Panc1 (cell line): ENCODE measurements around the gene SERTAD4. TPM values are rescaled to one million over a fixed set of nuclear protein-coding genes. Genes with fewer than 3 reads are reported as not detected.
A peak's percentile ranks its signal among the peaks of the same experiment; 100 is the strongest.

Experiments used
- ATAC-seq: fragments of 200-7000 bp; cut with Tn5 transposase; 2 replicates; pipeline ENCODE4 v1.9.1; 2020; ENCODE audit warnings: mild to moderate bottlenecking, moderate library complexity
- BruUV-seq: library from RNA; stranded (reverse); fragments of 400-500 nt; replicated peaks from 2 replicates; lab custom pipeline; 2021; lab: Mats Ljungman, UMichigan
- CTCF ChIA-PET: fragments of 300-600 bp; sonication (Branson Sonifier 250); formaldehyde crosslinking; loops from one replicate; lab custom pipeline; 2022; ENCODE audit warnings: antibody characterized with exemption; lab: Charles Lee
- POLR2A ChIA-PET: fragments of 300-600 bp; sonication (Branson Sonifier 250); formaldehyde crosslinking; loops from one replicate; lab custom pipeline; 2022; ENCODE audit warnings: antibody characterized with exemption; lab: Charles Lee
- DNase-seq: peaks from one replicate; pipeline ENCODE4 v3.0.0-alpha.2; 2010; ENCODE audit warnings: low read depth, low spot score
- H3K27ac ChIP-seq: 2 replicates; pipeline ENCODE4 v1.5.1; 2011; ENCODE audit warnings: mild to moderate bottlenecking, low read length, inconsistent platforms
- H3K27me3 ChIP-seq: fragments of 200-500 bp; sonication (Bioruptor generic); 2 replicates; pipeline ENCODE4 v1.6.0; 2014; ENCODE audit warnings: low read length, inconsistent platforms; ENCODE audit not compliant: control insufficient read depth, insufficient read depth
- H3K36me3 ChIP-seq: fragments of 200-500 bp; sonication (Bioruptor generic); 2 replicates; pipeline ENCODE4 v1.5.1; 2014; ENCODE audit warnings: inconsistent platforms, mild to moderate bottlenecking, low read length, moderate library complexity; ENCODE audit not compliant: control insufficient read depth, insufficient read depth
- H3K4me1 ChIP-seq: 2 replicates; pipeline ENCODE4 v1.5.1; 2011; ENCODE audit warnings: inconsistent platforms, mild to moderate bottlenecking, low read length, moderate library complexity; ENCODE audit not compliant: control insufficient read depth, insufficient read depth
- H3K4me3 ChIP-seq, 2 experiments: 2 replicates each; pipeline ENCODE4 v1.5.1; 2011 to 2012; ENCODE audit warnings: low read depth in 2 of 2, low read length in 2 of 2, mild to moderate bottlenecking in 2 of 2, inconsistent platforms in 1 of 2, moderate library complexity in 1 of 2
- H3K9me3 ChIP-seq: fragments of 200-500 bp; sonication (Bioruptor generic); 2 replicates; pipeline ENCODE4 v1.5.1; 2014; ENCODE audit warnings: low read depth, mild to moderate bottlenecking, inconsistent platforms, low read length, moderate library complexity; ENCODE audit not compliant: control insufficient read depth, insufficient read depth
- CTCF ChIP-seq: fragments of 450-650 bp; IDR thresholded peaks from 2 replicates; pipeline ENCODE4 v1.5.1; 2017; ENCODE audit warnings: mild to moderate bottlenecking
- POLR2AphosphoS5 ChIP-seq: IDR thresholded peaks from 2 replicates; pipeline ENCODE4 v1.6.1; 2012; ENCODE audit warnings: mild to moderate bottlenecking, low read depth, low read length, moderate library complexity
- SIN3A ChIP-seq: IDR thresholded peaks from 2 replicates; pipeline ENCODE4 v1.6.1; 2012; ENCODE audit warnings: low read depth, mild to moderate bottlenecking, low read length, moderate library complexity, borderline replicate concordance; ENCODE audit not compliant: insufficient read depth
- TCF7L2 ChIP-seq: IDR thresholded peaks from 2 replicates; pipeline ENCODE4 v1.6.1; 2011; ENCODE audit warnings: mild to moderate bottlenecking, low read depth, low read length, inconsistent platforms
- in situ Hi-C: cut with HindIII; loops from 2 replicates; pipeline ENCODE4 v1.10.0; 2016; ENCODE audit warnings: low sequenced_read_pairs, low pct_unique_long_range_greater_than_20kb
- intact Hi-C: fragments of 100-400 bp; cut with micrococcal nuclease; formaldehyde crosslinking; loops from one replicate; pipeline ENCODE4 v1.10.0; 2022; ENCODE audit not compliant: unreplicated experiment
- total RNA-seq: library from RNA; stranded (reverse); gene quantifications from one replicate; pipeline ENCODE4 v1.2.1, GENCODE V29; 2021; ENCODE audit not compliant: unreplicated experiment
- TF ChIP-seq, protein P1 (sequence below), 2 experiments: IDR thresholded peaks; 2 replicates each; pipeline ENCODE4 v1.6.1; 2011 to 2012; ENCODE audit warnings: low read depth in 2 of 2, control low read depth in 1 of 2, low read length in 1 of 2, mild to moderate bottlenecking in 1 of 2, moderate library complexity in 1 of 2; ENCODE audit not compliant: insufficient read depth in 1 of 2

SERTAD4 gene
- total RNA-seq, 1 experiment from 2014 or later: 0.31 TPM

DNA sequence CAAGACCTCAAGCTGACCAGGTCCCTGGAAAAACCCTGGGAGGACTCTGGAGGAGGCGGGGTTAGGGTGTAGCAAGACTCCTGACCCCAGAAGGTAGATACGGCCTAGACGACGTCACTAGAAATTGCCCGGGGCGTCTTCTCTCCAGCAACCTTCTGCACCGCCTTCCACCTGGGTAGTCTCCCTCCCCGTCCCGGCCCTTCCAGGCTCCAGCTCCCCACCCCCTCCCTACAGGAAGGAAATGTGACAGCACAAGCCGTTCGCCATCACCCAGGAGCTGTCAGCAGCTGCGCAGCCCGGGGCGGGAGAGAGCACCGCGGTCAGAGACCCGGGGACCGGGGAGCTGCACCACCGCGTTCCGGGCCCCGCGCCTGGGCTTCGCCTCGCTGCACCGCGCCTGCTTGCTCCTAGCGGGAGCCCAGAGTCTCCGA is 20.0 kb downstream of the SERTAD4 start:
- POLR2A ChIA-PET: no interaction called here
- H3K4me1 ChIP-seq: no peaks in the 10 kb centered on the region
- in situ Hi-C loops: no loop called here
- 0 out of 2 replicates have a peak, but pooled peaks have one; percentile 6 for ATAC-seq
- no TSS peak for BruUV-seq
- no peaks in the 10 kb centered on the region for H3K36me3 ChIP-seq
- DNase-seq: no peak
- intact Hi-C loops: no loop called here
- H3K27me3 ChIP-seq: peaks cover 2% of the 10 kb centered on the region; the same call in 1 of the 2 replicates
- no peak overlapping the region for H3K27ac ChIP-seq
- TF ChIP-seq, protein P1, sequence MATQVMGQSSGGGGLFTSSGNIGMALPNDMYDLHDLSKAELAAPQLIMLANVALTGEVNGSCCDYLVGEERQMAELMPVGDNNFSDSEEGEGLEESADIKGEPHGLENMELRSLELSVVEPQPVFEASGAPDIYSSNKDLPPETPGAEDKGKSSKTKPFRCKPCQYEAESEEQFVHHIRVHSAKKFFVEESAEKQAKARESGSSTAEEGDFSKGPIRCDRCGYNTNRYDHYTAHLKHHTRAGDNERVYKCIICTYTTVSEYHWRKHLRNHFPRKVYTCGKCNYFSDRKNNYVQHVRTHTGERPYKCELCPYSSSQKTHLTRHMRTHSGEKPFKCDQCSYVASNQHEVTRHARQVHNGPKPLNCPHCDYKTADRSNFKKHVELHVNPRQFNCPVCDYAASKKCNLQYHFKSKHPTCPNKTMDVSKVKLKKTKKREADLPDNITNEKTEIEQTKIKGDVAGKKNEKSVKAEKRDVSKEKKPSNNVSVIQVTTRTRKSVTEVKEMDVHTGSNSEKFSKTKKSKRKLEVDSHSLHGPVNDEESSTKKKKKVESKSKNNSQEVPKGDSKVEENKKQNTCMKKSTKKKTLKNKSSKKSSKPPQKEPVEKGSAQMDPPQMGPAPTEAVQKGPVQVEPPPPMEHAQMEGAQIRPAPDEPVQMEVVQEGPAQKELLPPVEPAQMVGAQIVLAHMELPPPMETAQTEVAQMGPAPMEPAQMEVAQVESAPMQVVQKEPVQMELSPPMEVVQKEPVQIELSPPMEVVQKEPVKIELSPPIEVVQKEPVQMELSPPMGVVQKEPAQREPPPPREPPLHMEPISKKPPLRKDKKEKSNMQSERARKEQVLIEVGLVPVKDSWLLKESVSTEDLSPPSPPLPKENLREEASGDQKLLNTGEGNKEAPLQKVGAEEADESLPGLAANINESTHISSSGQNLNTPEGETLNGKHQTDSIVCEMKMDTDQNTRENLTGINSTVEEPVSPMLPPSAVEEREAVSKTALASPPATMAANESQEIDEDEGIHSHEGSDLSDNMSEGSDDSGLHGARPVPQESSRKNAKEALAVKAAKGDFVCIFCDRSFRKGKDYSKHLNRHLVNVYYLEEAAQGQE (IDR thresholded peaks at IDR 0.05; ENCODE audit: insufficient read depth in 1 of 2, low read depth in 2 of 2, low read length in 1 of 2): no peak
- TF ChIP-seq TCF7L2: no peak
- TF ChIP-seq SIN3A: no peak
- no peak for TF ChIP-seq CTCF
- no peak for TF ChIP-seq POLR2AphosphoS5
- CTCF ChIA-PET: no interaction called here
- no peaks in the 10 kb centered on the region for H3K9me3 ChIP-seq
- H3K4me3 ChIP-seq: no peak overlapping the region

GRCh38 chr1:210254298-210254697 is 21.7 kb downstream of the SERTAD4 start:
- DNase-seq: no peak
- no peak for ATAC-seq
- Histone ChIP-seq H3K27me3 (peaks cover 2% of the 10 kb centered on the region; the same call in 1 of the 2 replicates), H3K9me3 (no peaks in the 10 kb centered on the region), H3K36me3 (no peaks in the 10 kb centered on the region), H3K4me3 (no peak overlapping the region), H3K4me1 (no peaks in the 10 kb centered on the region), H3K27ac (no peak overlapping the region)
- intact Hi-C loops (no loop called here), in situ Hi-C loops (no loop called here)
- CTCF ChIA-PET: no interaction called here
- POLR2A ChIA-PET: no interaction called here
- no TSS peak for BruUV-seq
- TF ChIP-seq POLR2AphosphoS5: no peak
- no peak for TF ChIP-seq SIN3A
- TF ChIP-seq TCF7L2: no peak
- no peak for TF ChIP-seq CTCF
- TF ChIP-seq, protein P1 (IDR thresholded peaks at IDR 0.05; ENCODE audit: insufficient read depth in 1 of 2, low read depth in 2 of 2, low read length in 1 of 2): no peak
